PFSK-1 (cell line): Measurements from ENCODE around the gene AIMP1.

ENCODE experiments used
- FOXP2 ChIP-seq: optimal IDR thresholded peaks from 2 replicates; pipeline ENCODE3; 2011; ENCODE audit warnings: borderline replicate concordance, control low read depth, inconsistent platforms; ENCODE audit not compliant: insufficient read depth; ENCODE audit errors: extremely low read length, extremely low read depth
- POLR2AphosphoS5 ChIP-seq: IDR thresholded peaks from 2 replicates; pipeline ENCODE4 v1.6.1; 2012; ENCODE audit warnings: low read depth, mild to moderate bottlenecking, control low read depth, low read length, moderate library complexity
- REST ChIP-seq, 2 experiments: IDR thresholded peaks; 2 replicates each; pipeline versions ENCODE4 v1.6.1 to v1.8.0; 2011 to 2012; ENCODE audit warnings: low read depth in 2 of 2, low read length in 2 of 2, control low read depth in 1 of 2, inconsistent platforms in 1 of 2, mild to moderate bottlenecking in 1 of 2, moderate library complexity in 1 of 2; ENCODE audit not compliant: insufficient read depth in 1 of 2
- SIN3A ChIP-seq: IDR thresholded peaks from 2 replicates; pipeline ENCODE4 v1.6.1; 2012; ENCODE audit warnings: mild to moderate bottlenecking, low read length, moderate library complexity, borderline replicate concordance; ENCODE audit not compliant: insufficient read depth
- TAF1 ChIP-seq: IDR thresholded peaks from 2 replicates; pipeline ENCODE4 v1.6.1; 2012; ENCODE audit warnings: low read length, control low read depth, borderline replicate concordance; ENCODE audit not compliant: insufficient read depth

AIMP1 gene

GRCh38 chr4:106339431-106339830, 23.1 kb downstream of the AIMP1 start:
- TF ChIP-seq FOXP2 (no peak), SIN3A (no peak), REST (IDR thresholded peaks at IDR 0.05; ENCODE audit: insufficient read depth in 1 of 2, low read depth in 2 of 2, low read length in 2 of 2) (no peak), POLR2AphosphoS5 (no peak), TAF1 (no peak)

GRCh38 chr4:106340774-106341173, 24.4 kb downstream of the AIMP1 start:
- no peak for TF ChIP-seq TAF1
- TF ChIP-seq FOXP2: no peak
- TF ChIP-seq SIN3A: no peak
- TF ChIP-seq REST (IDR thresholded peaks at IDR 0.05; ENCODE audit: insufficient read depth in 1 of 2, low read depth in 2 of 2, low read length in 2 of 2): no peak
- no peak for TF ChIP-seq POLR2AphosphoS5

GRCh38 chr4:106343865-106344646, 27.7 kb downstream of the AIMP1 start:
- TF ChIP-seq REST (IDR thresholded peaks at IDR 0.05; ENCODE audit: insufficient read depth in 1 of 2, low read depth in 2 of 2, low read length in 2 of 2) (no peak), TAF1 (no peak), FOXP2 (no peak), POLR2AphosphoS5 (no peak), SIN3A (no peak)

- no peak for TF ChIP-seq SIN3A
- TF ChIP-seq POLR2AphosphoS5: no peak
- TF ChIP-seq REST (IDR thresholded peaks at IDR 0.05; ENCODE audit: insufficient read depth in 1 of 2, low read depth in 2 of 2, low read length in 2 of 2): no peak
- no peak for TF ChIP-seq TAF1
- TF ChIP-seq FOXP2: no peak
Observed at GRCh38 chr4:106344647-106344970, 28.3 kb downstream of the AIMP1 start.

- no peak for TF ChIP-seq FOXP2
- TF ChIP-seq POLR2AphosphoS5: no peak
- no peak for TF ChIP-seq TAF1
- no peak for TF ChIP-seq REST (IDR thresholded peaks at IDR 0.05; ENCODE audit: insufficient read depth in 1 of 2, low read depth in 2 of 2, low read length in 2 of 2)
- no peak for TF ChIP-seq SIN3A
Observed at GRCh38 chr4:106347167-106347566, 30.8 kb downstream of the AIMP1 start.
